Activated T-cell treated with anti-CD3 and anti-CD28 coated beads, Interleukin-2, amount 50 U/mL, for 72 hours (primary cell): Measurements from ENCODE around the gene GNLY. TPM values are rescaled to one million over a fixed set of nuclear protein-coding genes. Genes with fewer than 3 reads are reported as not detected.

ENCODE experiments used
- ATAC-seq, 2 donors: fragments of 150-1000 bp; cut with Tn5 transposase; replicated peaks in 1 of 2; 2 replicates each; pipeline ENCODE4 v1.10.0; 2021; ENCODE audit warnings: moderate library complexity in 2 of 2, mild to moderate bottlenecking in 1 of 2
- DNase-seq, 2 donors: peaks; one replicate each; pipeline ENCODE4 v3.0.0; 2021 to 2022; ENCODE audit warnings: mixed read lengths in 1 of 2
- H3K27ac Mint-ChIP-seq: one replicate; pipeline ENCODE4 v1.8.0; 2022; ENCODE audit warnings: mild to moderate bottlenecking, moderate library complexity, mixed read lengths
- H3K27me3 Mint-ChIP-seq: one replicate; pipeline ENCODE4 v1.8.0; 2022; ENCODE audit warnings: low read depth, mixed read lengths
- H3K36me3 Mint-ChIP-seq, 2 donors: one replicate each; pipeline ENCODE4 v1.8.0; 2022; ENCODE audit warnings: mixed read lengths in 2 of 2, mild to moderate bottlenecking in 1 of 2; ENCODE audit not compliant: insufficient read depth in 2 of 2
- H3K4me1 Mint-ChIP-seq: one replicate; pipeline ENCODE4 v1.8.0; 2022; ENCODE audit warnings: low read depth, mixed read lengths
- H3K4me3 Mint-ChIP-seq, 2 donors: one replicate each; pipeline ENCODE4 v1.8.0; 2022; ENCODE audit warnings: mild to moderate bottlenecking in 2 of 2, mixed read lengths in 2 of 2, moderate library complexity in 2 of 2
- H3K9me3 Mint-ChIP-seq, 2 donors: one replicate each; pipeline ENCODE4 v1.8.0; 2022; ENCODE audit warnings: mixed read lengths in 2 of 2
- total RNA-seq, 2 donors: library from RNA; stranded (reverse); gene quantifications; one replicate each; pipeline ENCODE4 v1.2.3, GENCODE V29; 2022

GNLY gene
- 100 to 1,000 TPM in 1 of 2 donors, 10 to 100 TPM in 1; 23.8 to 143 TPM for total RNA-seq

DNA sequence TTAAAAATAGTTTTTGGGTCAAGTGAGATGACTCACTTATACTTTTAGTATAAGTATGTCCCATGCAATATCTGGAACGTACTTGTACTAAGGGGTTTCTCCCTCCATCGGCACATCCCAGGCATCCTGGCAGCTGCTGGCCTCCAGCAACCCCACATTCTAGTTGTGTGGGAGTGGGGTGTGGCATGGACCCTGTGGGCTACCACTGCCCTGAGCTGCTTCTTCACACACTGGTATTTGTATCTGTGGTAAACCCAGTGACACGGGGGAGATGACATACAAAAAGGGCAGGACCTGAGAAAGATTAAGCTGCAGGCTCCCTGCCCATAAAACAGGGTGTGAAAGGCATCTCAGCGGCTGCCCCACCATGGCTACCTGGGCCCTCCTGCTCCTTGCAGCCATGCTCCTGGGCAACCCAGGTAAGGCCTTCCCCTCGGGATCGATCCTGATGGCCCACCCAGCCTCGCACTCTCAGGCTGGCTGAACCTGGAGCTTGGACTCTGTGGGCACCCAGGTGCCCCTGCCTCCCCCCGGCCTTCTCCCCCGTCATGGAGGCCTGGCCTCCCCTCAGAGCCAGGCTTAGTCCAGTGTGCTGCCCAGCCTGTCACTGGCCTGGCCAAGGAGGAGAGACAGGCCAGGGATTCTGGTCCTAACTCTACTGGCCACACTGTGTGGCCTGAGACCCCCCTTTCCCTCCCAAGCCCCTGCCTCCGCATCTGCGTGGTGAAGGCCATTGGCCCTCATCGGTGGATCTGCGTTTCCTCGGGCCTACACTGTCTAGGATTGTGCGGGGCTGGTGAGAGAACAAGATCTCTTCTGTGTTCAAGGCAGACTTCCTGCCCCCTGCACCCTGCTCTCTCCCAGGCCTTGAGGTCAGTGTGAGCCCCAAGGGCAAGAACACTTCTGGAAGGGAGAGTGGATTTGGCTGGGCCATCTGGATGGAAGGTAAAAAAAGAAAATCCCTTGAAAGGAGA lies at the start of gene GNLY:
TSS of gene GNLY (plus strand) at position 307 of the 974 bp plus-strand sequence. CDS start at position 368, 61 bp downstream.
- Mint-ChIP-seq H3K4me3 (peak within 1 kb of the TSS in 1 of 2 donors; percentile 40), H3K27ac (no peak within 1 kb of the TSS), H3K9me3 (no peaks in the 10 kb centered on the region), H3K4me1 (peaks cover 7% of the 10 kb centered on the region), H3K36me3 (no peaks in the 10 kb centered on the region), H3K27me3 (no peaks in the 10 kb centered on the region)
- DNase-seq (no peak), ATAC-seq (peak in 1 of 2 donors; percentile 50)

DNA sequence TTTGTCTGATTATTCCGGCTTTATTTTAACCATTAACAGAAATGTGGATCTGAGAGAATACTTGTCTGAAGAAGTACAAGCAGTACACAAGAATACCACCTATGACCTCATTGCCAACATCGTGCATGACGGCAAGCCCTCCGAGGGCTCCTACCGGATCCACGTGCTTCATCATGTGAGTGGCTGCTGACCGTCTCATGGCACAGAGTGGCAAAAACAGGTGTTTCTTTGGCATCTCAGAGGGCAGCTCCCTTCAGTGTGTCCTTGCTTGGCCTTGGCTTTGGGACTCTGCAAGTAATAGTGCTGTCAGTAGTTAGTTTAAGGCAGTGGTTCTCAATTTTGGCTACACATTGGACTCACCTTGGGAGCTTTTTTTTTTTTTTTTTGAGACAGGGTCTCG lies 49.2 kb upstream of the GNLY start:
- ATAC-seq = no peak
- peaks cover 22 to 55% of the 10 kb centered on the region in 2 donors for H3K36me3 Mint-ChIP-seq

DNA sequence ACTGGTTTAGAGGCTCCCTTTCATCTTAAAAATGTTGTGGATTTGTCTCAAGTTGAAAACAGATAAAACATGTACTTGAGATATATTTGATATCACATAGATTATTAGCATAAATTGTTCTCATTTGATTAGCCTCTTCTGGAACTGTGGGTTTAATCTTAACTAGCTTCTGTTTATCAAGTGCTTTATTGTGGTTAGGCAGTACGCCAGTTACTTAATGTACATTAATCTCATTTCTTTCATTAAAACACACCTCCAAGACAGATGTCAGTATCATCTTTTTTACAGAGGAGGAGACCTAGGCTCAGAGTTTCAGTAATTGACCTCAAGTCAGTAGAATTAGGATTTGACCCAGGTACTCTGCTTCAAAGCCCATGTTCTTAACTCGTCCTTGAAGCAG lies 48.0 kb upstream of the GNLY start:
- H3K27me3 Mint-ChIP-seq = no peaks in the 10 kb centered on the region
- peaks cover 19 to 50% of the 10 kb centered on the region in 2 donors for H3K36me3 Mint-ChIP-seq
- ATAC-seq (no peak), DNase-seq (no peak)
- no peaks in the 10 kb centered on the region for H3K9me3 Mint-ChIP-seq
- no peak overlapping the region for H3K4me3 Mint-ChIP-seq
- H3K4me1 Mint-ChIP-seq = peaks cover 13% of the 10 kb centered on the region
- H3K27ac Mint-ChIP-seq = peak overlapping the region; percentile 38

More for the DNA sequence above, 49.2 kb upstream of the GNLY start:
- Mint-ChIP-seq H3K4me1 (peaks cover 13% of the 10 kb centered on the region), H3K27ac (peak overlapping the region; percentile 38), H3K27me3 (no peaks in the 10 kb centered on the region), H3K9me3 (no peaks in the 10 kb centered on the region), H3K4me3 (no peak overlapping the region)
- no peak for DNase-seq

DNA sequence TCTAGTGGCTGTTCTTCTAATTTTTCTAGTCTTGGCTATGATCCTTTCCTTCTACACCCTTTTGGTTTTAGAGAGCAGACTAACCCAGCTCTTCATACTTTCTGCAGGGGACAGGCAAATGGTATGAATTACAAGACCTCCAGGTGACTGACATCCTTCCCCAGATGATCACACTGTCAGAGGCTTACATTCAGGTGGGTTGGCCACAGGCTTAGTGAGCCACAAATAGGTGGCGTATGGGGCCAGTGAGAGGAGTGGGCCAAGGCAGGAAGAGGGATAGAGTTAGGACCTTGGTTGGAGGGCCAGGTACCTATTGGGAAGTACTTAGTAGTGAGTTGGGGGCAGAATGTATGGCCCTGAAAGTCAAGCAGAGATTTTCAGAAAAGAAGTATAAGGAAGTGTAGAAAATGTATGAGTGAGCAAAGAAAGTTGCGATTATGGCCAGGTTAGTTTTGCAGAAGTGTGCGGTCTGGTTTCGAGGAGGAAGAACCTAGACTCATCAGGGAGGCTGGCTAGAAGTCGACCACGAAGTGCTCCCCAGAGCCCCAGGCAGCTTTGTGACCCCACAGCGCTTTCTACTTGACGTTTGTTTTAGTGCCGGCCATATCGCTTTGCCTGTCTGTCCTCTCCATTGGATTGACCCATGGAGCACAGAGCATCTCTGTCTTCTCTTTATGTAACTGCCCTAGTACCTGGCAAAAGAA lies 46.2 kb upstream of the GNLY start:
- DNase-seq = no peak
- Mint-ChIP-seq H3K36me3 (peaks cover 12 to 38% of the 10 kb centered on the region in 2 donors), H3K4me3 (no peak overlapping the region), H3K9me3 (no peaks in the 10 kb centered on the region), H3K27ac (peak overlapping the region; percentile 41), H3K4me1 (peaks cover 2% of the 10 kb centered on the region), H3K27me3 (no peaks in the 10 kb centered on the region)
- ATAC-seq = no peak

DNA sequence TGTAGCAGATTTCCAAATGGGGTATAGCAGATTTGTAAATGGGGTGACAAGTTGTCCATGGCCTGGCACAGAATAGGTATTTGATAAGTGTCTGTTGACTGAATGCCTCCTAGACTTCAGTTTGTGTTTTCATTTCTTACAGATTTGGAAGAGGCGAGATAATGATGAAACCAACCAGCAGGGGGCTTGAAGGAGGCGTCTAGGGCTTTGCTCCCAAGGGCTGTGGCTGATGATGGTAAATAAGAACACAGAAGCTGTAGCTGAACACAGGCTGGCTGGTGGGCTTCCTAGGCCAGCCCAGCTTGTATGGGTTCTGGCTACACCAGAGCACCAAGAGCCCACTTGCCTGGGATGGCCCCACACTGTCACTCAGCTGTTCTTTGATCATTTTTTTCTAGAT lies 45.5 kb upstream of the GNLY start:
- ATAC-seq (peak in 1 of 2 donors; percentile 13), DNase-seq (peak in 1 of 2 donors; percentile 12)
- Mint-ChIP-seq H3K4me3 (no peak overlapping the region), H3K27me3 (no peaks in the 10 kb centered on the region), H3K27ac (no peak overlapping the region), H3K4me1 (no peaks in the 10 kb centered on the region), H3K36me3 (peaks cover 12 to 36% of the 10 kb centered on the region in 2 donors), H3K9me3 (no peaks in the 10 kb centered on the region)

DNA sequence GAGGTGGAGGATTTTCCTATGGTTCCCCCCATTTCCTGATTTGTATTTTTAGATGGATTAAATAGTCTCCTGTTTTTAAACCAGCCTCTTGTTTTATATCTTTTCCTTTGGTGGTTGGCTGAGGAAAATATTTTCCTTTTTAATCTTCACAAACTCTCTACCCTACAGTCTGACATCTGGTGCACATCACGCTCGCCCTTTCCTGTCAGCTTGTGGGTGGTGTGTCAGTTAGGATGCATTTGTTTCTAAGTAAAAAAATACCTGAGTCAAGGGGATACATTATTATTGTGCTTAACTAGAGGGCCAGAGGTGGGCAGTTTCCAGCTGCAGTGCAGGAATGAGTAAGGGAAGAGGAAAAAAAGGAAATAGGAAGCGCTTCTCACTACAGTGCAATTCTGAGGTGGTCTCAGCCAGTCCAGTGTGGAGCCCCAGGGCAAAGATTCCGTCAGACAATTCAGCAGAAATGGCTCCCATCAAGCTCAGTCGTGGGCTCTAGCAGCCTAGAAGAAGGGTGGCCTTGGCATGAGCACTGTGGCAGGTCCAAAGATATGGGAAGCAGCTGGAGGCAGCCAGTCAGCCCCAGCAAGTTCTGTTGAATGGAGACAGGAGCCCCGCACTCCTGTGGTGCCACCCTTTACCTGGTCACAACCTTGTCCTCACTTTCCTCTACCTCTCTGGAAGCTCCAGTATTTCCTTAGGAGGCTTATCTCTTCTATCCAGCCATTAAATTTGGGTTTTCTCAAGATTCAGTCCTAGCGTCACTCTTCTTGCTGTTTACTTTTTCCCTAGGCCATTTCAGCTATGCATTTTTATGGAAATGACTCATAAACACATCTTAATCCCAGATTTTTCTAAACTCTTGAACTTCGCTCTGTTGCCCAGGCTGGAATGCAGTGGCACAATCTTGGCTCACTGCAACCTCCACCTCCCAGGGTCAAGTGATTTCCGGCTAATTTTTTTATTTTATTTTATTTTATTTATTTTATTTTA lies 44.7 kb upstream of the GNLY start:
- peaks cover 12 to 32% of the 10 kb centered on the region in 2 donors for H3K36me3 Mint-ChIP-seq
- H3K27ac Mint-ChIP-seq = peak overlapping the region; percentile 58
- H3K4me3 Mint-ChIP-seq = no peak overlapping the region

DNA sequence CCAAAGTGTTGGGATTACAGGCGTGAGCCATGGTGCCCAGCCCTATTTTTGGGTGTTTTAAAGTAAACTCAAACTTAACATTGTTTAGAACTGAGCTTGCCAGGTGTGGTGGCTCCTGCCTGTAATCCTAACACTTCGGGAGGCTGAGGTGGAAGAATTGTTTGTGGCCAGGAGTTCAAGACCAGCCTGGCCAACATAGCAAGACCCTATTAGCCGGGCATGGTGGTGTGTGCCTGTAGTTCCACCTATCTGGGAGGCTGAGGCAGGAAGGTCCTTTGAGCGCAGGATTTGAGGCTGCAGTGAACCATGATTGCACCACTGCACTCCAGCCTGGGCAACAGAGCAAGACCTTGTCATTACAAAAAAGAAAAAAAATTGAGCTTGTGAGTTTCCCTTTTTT lies 43.7 kb upstream of the GNLY start:
- no peak overlapping the region for H3K4me3 Mint-ChIP-seq
- no peak overlapping the region for H3K27ac Mint-ChIP-seq

More for the DNA sequence above, 44.7 kb upstream of the GNLY start:
- H3K9me3 Mint-ChIP-seq = no peaks in the 10 kb centered on the region
- no peaks in the 10 kb centered on the region for H3K4me1 Mint-ChIP-seq
- ATAC-seq (no peak), DNase-seq (no peak)
- no peaks in the 10 kb centered on the region for H3K27me3 Mint-ChIP-seq

DNA sequence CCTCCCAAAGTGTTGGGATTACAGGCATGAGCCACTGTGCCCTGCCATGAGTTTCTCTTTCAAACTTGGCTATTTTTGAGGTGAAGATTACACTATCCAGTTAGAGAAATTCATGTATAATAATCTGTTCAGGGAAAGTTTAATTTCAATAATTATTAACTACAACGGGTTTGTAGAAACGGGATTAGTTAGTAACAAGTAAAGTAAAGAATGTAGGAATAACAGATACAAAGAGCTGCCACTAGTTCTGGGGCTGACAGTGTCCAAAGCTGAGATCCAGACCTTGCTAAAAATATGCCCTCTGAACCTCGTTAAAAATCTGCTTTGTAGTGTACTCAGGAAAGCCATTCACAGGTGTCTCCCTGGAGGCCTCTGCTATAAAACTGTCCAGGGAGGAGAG lies 43.1 kb upstream of the GNLY start:
- Mint-ChIP-seq H3K9me3 (no peaks in the 10 kb centered on the region), H3K27me3 (no peaks in the 10 kb centered on the region), H3K27ac (no peak overlapping the region), H3K36me3 (peaks cover 9 to 27% of the 10 kb centered on the region in 2 donors), H3K4me3 (no peak overlapping the region), H3K4me1 (no peaks in the 10 kb centered on the region)
- ATAC-seq = no peak
- DNase-seq = no peak

More for the DNA sequence above, 43.7 kb upstream of the GNLY start:
- H3K36me3 Mint-ChIP-seq = peaks cover 12 to 32% of the 10 kb centered on the region in 2 donors
- DNase-seq = no peak
- no peaks in the 10 kb centered on the region for H3K27me3 Mint-ChIP-seq
- no peak for ATAC-seq
- no peaks in the 10 kb centered on the region for H3K4me1 Mint-ChIP-seq
- H3K9me3 Mint-ChIP-seq = no peaks in the 10 kb centered on the region

DNA sequence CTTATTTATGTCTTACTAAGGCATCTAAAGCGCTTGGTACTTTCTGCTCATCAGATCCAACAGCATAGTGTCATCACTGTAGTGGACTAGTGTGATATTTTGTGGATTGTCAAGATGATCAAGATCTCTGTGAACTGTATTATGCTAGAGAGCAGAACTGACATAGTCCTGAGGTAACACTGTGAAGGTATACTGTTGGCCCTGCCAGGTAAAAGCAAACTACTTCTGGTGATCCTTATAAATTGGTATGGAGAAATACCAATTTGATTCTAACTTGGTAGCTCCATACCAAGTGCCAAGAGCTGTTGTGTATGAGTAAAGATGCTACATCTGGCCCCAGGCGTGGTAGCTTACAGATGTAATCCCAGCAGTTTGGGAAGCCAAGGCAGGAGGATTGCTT lies 42.1 kb upstream of the GNLY start:
- Mint-ChIP-seq H3K4me3 (no peak overlapping the region), H3K36me3 (peaks cover 9 to 27% of the 10 kb centered on the region in 2 donors), H3K27ac (no peak overlapping the region), H3K4me1 (no peaks in the 10 kb centered on the region), H3K27me3 (no peaks in the 10 kb centered on the region), H3K9me3 (no peaks in the 10 kb centered on the region)
- ATAC-seq (no peak), DNase-seq (no peak)

DNA sequence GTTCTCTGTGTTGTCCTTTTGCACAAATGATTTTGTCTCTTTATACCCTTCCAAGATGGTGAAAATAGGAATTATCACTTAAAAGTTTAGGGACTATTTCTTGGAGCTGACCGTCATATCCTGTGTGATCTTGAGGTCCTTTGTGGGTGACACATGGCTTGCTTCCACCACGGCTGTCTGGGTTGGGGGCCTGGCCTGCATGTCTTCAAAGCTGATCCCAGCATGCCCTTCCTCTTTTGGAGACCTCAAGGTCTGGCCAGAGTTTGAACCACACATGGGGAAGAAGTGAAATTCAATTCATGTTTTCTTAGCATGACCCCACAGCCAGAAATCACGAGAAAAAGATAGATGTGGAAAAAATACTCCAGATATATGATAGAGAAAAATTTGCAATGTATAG lies 40.2 kb upstream of the GNLY start:
- Mint-ChIP-seq H3K4me3 (no peak overlapping the region), H3K27ac (peak overlapping the region; percentile 33), H3K27me3 (no peaks in the 10 kb centered on the region), H3K9me3 (no peaks in the 10 kb centered on the region), H3K4me1 (no peaks in the 10 kb centered on the region), H3K36me3 (peaks cover 6 to 14% of the 10 kb centered on the region in 2 donors)
- ATAC-seq = no peak
- DNase-seq = no peak

DNA sequence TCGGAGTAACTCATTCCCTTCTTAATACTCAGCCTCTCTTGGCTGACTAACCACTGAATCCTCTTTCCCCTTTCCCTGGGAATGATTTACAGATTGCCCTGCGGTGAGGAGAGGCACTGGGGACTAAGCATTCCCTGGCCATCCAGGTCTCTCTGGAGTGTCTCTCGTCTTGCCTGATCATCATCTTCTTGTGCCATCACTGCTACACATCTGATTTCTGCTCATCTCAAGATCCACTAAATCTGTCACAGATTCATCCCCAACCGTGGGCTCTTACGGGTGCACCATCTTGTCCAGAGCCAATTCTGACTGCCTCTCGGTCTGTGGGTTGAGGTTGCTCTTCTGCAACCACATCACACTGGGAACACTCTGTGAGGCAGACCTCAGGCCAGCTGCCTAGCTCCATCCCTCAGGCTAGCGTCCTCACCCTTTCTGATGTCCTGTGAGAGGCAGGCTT lies 38.2 kb upstream of the GNLY start:
- H3K27me3 Mint-ChIP-seq = no peaks in the 10 kb centered on the region
- no peaks in the 10 kb centered on the region for H3K4me1 Mint-ChIP-seq
- H3K27ac Mint-ChIP-seq = no peak overlapping the region
- H3K36me3 Mint-ChIP-seq = peaks cover 2 to 4% of the 10 kb centered on the region in 2 donors
- no peak for DNase-seq
- no peak overlapping the region for H3K4me3 Mint-ChIP-seq
- no peak for ATAC-seq
- H3K9me3 Mint-ChIP-seq = no peaks in the 10 kb centered on the region

DNA sequence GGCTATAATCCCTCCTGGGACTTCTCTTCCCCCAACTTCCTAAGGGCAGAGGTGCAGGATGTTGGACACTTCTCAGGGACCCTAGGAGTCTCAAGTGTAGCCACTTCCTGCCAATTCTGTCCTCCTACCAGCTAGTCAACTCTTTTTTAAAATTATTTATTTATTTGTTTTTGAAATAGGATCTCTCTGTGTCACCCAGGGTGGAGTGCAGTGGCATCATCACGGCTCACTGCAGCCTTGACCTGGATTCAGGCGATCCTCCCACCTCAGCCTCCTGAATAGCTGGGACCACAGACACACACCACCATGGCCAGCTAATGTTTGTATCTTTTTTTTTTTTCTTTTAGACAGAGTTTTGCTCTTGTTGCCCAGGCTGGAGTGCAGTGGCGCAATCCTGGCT lies 37.7 kb upstream of the GNLY start:
- Mint-ChIP-seq H3K4me3 (no peak overlapping the region), H3K27me3 (no peaks in the 10 kb centered on the region), H3K9me3 (no peaks in the 10 kb centered on the region), H3K4me1 (no peaks in the 10 kb centered on the region), H3K36me3 (peaks cover 2 to 4% of the 10 kb centered on the region in 2 donors), H3K27ac (no peak overlapping the region)
- DNase-seq (no peak), ATAC-seq (no peak)
